HepG2 (cell line): ENCODE results near the gene TMEM132D. TPM values are rescaled to one million over a fixed set of nuclear protein-coding genes. Genes with fewer than 3 reads are reported as not detected.

Experiments used
- ATAC-seq: fragments of 200-7000 bp; cut with Tn5 transposase; 3 replicates; pipeline ENCODE4 v1.9.1; 2020; ENCODE audit warnings: mild to moderate bottlenecking, moderate library complexity
- BruUV-seq: library from RNA; stranded (reverse); fragments of 400-500 nt; replicated peaks from 2 replicates; lab custom pipeline; 2021; lab: Mats Ljungman, UMichigan
- CTCF ChIA-PET: fragments of 300-600 bp; formaldehyde crosslinking; extraction: SDS; loops from one replicate; lab custom pipeline; 2021; ENCODE audit warnings: low total read pairs, inconsistent platforms, low intra/inter-chr PET ratio; lab: Yijun Ruan, JAX
- POLR2A ChIA-PET: fragments of 350-600 bp; sonication (Branson Sonifier 250); formaldehyde crosslinking; loops from one replicate; lab custom pipeline; 2020; ENCODE audit warnings: antibody characterized with exemption, inconsistent platforms; lab: Yijun Ruan, JAX
- DNase-seq: peaks from one replicate; pipeline ENCODE4 v3.0.0-alpha.2; 2015; ENCODE audit warnings: low spot score
- FAIRE-seq: peaks from 3 replicates; lab custom pipeline; 2011; peaks lifted over from hg19 to GRCh38; lab: Jason Lieb, UNC
- H2AFZ ChIP-seq: one replicate; pipeline ENCODE4 v1.6.1; 2011; ENCODE audit warnings: low read length, inconsistent platforms
- H3K27ac ChIP-seq: fragments of 300-600 bp; 3 replicates; pipeline ENCODE4 v1.8.0; 2011; ENCODE audit warnings: mixed run types, mild to moderate bottlenecking, mixed read lengths, low read length, inconsistent platforms; ENCODE audit not compliant: insufficient read depth; ENCODE audit errors: extremely low read length
- H3K27me3 ChIP-seq, 2 experiments: fragments of 200-600 bp in 1 of 2; 2 replicates in 1 of 2; 3 replicates in 1 of 2; pipeline versions ENCODE4 v1.6.0 to v1.8.0; 2011; ENCODE audit warnings: low read length in 2 of 2, mild to moderate bottlenecking in 2 of 2, moderate library complexity in 2 of 2, inconsistent platforms in 1 of 2; ENCODE audit not compliant: insufficient read depth in 2 of 2, control insufficient read depth in 1 of 2
- H3K36me3 ChIP-seq, 2 experiments: fragments of 200-600 bp in 1 of 2; replicated peaks in 1 of 2; 2 replicates in 1 of 2; 3 replicates in 1 of 2; pipeline versions ENCODE4 v1.5.1 to v1.8.0; 2011; ENCODE audit warnings: low read length in 2 of 2, inconsistent platforms in 1 of 2; ENCODE audit not compliant: insufficient read depth in 2 of 2, control insufficient read depth in 1 of 2
- H3K4me1 ChIP-seq: 2 replicates; pipeline ENCODE4 v1.5.1; 2012; ENCODE audit warnings: low read length, inconsistent platforms; ENCODE audit not compliant: insufficient read depth
- H3K4me2 ChIP-seq: 2 replicates; pipeline ENCODE4 v1.6.0; 2011; ENCODE audit warnings: low read depth, low read length, inconsistent platforms
- H3K4me3 ChIP-seq, 3 experiments: fragments of 200-600 bp in 1 of 3; sonication (generic), shearing (Covaris generic) in 1 of 3; replicated peaks in 1 of 3; 2 replicates each; pipeline ENCODE4 v1.5.1; 2011 to 2016; ENCODE audit warnings: low read length in 3 of 3, inconsistent platforms in 2 of 3, low read depth in 2 of 3, mild to moderate bottlenecking in 2 of 3, control low read depth in 1 of 3, mixed read lengths in 1 of 3; ENCODE audit not compliant: insufficient read depth in 1 of 3
- H3K79me2 ChIP-seq: one replicate; pipeline ENCODE4 v1.6.1; 2011; ENCODE audit warnings: low read length, inconsistent platforms; ENCODE audit not compliant: insufficient read depth
- H3K9ac ChIP-seq: 2 replicates; pipeline ENCODE4 v1.6.0; 2011; ENCODE audit warnings: mild to moderate bottlenecking, low read depth, low read length, inconsistent platforms; ENCODE audit not compliant: insufficient read depth
- H3K9me3 ChIP-seq: 2 replicates; pipeline ENCODE4 v1.5.1; 2012; ENCODE audit warnings: mild to moderate bottlenecking, low read length
- H4K20me1 ChIP-seq: 2 replicates; pipeline ENCODE4 v1.6.0; 2011; ENCODE audit warnings: inconsistent platforms, mild to moderate bottlenecking, low read length, moderate library complexity; ENCODE audit not compliant: insufficient read depth
- DNMT3B ChIP-seq: conservative IDR thresholded peaks from 2 replicates; pipeline ENCODE4 v1.6.1; 2016; ENCODE audit warnings: missing biosample characterization, control low read depth
- JARID2 ChIP-seq: sonication (generic); formaldehyde crosslinking; IDR thresholded peaks from 2 replicates; pipeline ENCODE4 v1.8.1; 2023; ENCODE audit warnings: missing genetic modification reagents, inconsistent platforms; ENCODE audit not compliant: insufficient replicate concordance
- NCOA2 ChIP-seq: sonication (generic); formaldehyde crosslinking; IDR thresholded peaks from 2 replicates; pipeline ENCODE4 v1.8.0; 2022; ENCODE audit warnings: inconsistent platforms
- NFIB ChIP-seq: sonication (generic); formaldehyde crosslinking; IDR thresholded peaks from 2 replicates; pipeline ENCODE4 v1.9.0; 2021; ENCODE audit warnings: missing genetic modification reagents, mild to moderate bottlenecking, borderline replicate concordance
- PAF1 ChIP-seq: IDR thresholded peaks from 2 replicates; pipeline ENCODE4 v1.6.1; 2016; ENCODE audit warnings: missing genetic modification reagents, missing compliant biosample characterization
- PAX8 ChIP-seq: sonication (generic); formaldehyde crosslinking; IDR thresholded peaks from 2 replicates; pipeline ENCODE4 v1.8.0; 2022; ENCODE audit warnings: mild to moderate bottlenecking, missing genetic modification reagents, borderline replicate concordance
- TCF7 ChIP-seq: sonication (generic); IDR thresholded peaks from 2 replicates; pipeline ENCODE4 v1.6.1; 2016; ENCODE audit warnings: antibody characterized with exemption, low read depth
- TCF7L2 ChIP-seq: IDR thresholded peaks from 2 replicates; pipeline ENCODE4 v1.6.1; 2011; ENCODE audit warnings: mild to moderate bottlenecking, low read depth, low read length, moderate library complexity
- ZBTB49 ChIP-seq: sonication (generic); formaldehyde crosslinking; IDR thresholded peaks from 2 replicates; pipeline ENCODE4 v1.4.0; 2020; ENCODE audit warnings: missing genetic modification reagents, borderline replicate concordance
- ZFP37 ChIP-seq: sonication (generic); formaldehyde crosslinking; IDR thresholded peaks from 2 replicates; pipeline ENCODE4 v1.4.0; 2020; ENCODE audit warnings: missing genetic modification reagents, borderline replicate concordance
- ZNF24 ChIP-seq: fragments of 450-650 bp; IDR thresholded peaks from 2 replicates; pipeline ENCODE4 v1.6.1; 2017; ENCODE audit warnings: antibody characterized with exemption, mild to moderate bottlenecking
- ZNF639 ChIP-seq: conservative IDR thresholded peaks from 2 replicates; pipeline ENCODE4 v1.6.1; 2018; ENCODE audit warnings: missing genetic modification reagents
- ZNF850 ChIP-seq: sonication (generic); formaldehyde crosslinking; conservative IDR thresholded peaks from 2 replicates; pipeline ENCODE4 v1.9.0; 2021; ENCODE audit warnings: mild to moderate bottlenecking, missing genetic modification reagents
- ZSCAN20 ChIP-seq: sonication (generic); formaldehyde crosslinking; IDR thresholded peaks from 2 replicates; pipeline ENCODE4 v1.4.0; 2020; ENCODE audit warnings: missing genetic modification reagents, mild to moderate bottlenecking, borderline replicate concordance
- WGBS: methylation state at CpG from one replicate; pipeline ENCODE4 v1.1.6; 2017; ENCODE audit warnings: low lambda C conversion rate; 5-methylcytosine and 5-hydroxymethylcytosine counted together
- in situ Hi-C: cut with HindIII; loops from 2 replicates; pipeline ENCODE4 v1.10.0; 2017; ENCODE audit warnings: low pct_unique_long_range_greater_than_20kb; ENCODE audit not compliant: extremely low pct_ligation_motif_present
- intact Hi-C: fragments of 100-400 bp; cut with micrococcal nuclease; formaldehyde crosslinking; loops from one replicate; pipeline ENCODE4 v1.10.0; 2022; ENCODE audit not compliant: unreplicated experiment
- polyA plus RNA-seq, 8 experiments: library from polyadenylated mRNA; depleted of rRNA in 3 of 8; stranded (reverse) in 7 of 8; unstranded in 1 of 8; fragments of >200 nt; fragmentation: Illumina TruSeq in 4 of 8; extraction: Trizol in 4 of 8; gene quantifications; 2 replicates each; pipeline versions ENCODE4 v1.2.1 to v1.2.3, GENCODE V29; 2011 to 2016; ENCODE audit warnings: low read depth in 4 of 8, missing spikeins in 1 of 8, mixed read lengths in 1 of 8; ENCODE audit not compliant: insufficient read depth in 1 of 8
- total RNA-seq, 5 experiments: library from RNA; depleted of rRNA; stranded (reverse); fragments of >200 nt; fragmentation: Illumina TruSeq; extraction: Trizol; gene quantifications; 2 replicates each; pipeline ENCODE4 v1.2.3, GENCODE V29; 2016; ENCODE audit warnings: low read depth in 1 of 5

Gene TMEM132D
- total and polyA plus RNA-seq, 2 of the 13 experiments (the other 11 are each of a cell fraction or from before 2014, with no cell fraction given): not detected

GRCh38 chr12:129790930-129791329 lies 112.9 kb downstream of the TMEM132D start:
- peaks cover 0 to 4% of the 10 kb centered on the region in 2 experiments; a peak in 3 of 5 replicates for H3K27me3 ChIP-seq

GRCh38 chr12:129790331-129790730 lies 113.5 kb downstream of the TMEM132D start:
- Histone ChIP-seq H3K27ac (no peak overlapping the region), H3K79me2 (no peaks in the 10 kb centered on the region), H3K4me1 (no peaks in the 10 kb centered on the region), H3K36me3 (no peaks in the 10 kb centered on the region), H3K4me2 (no peak overlapping the region), H3K27me3 (peaks cover 0 to 4% of the 10 kb centered on the region in 2 experiments; a peak in 2 of 5 replicates), H3K9ac (no peak overlapping the region), H4K20me1 (no peaks in the 10 kb centered on the region), H3K4me3 (no peak overlapping the region), H2AFZ (no peak overlapping the region), H3K9me3 (no peaks in the 10 kb centered on the region)
- FAIRE-seq: no peak
- BruUV-seq: no TSS peak
- no peak for DNase-seq
- intact Hi-C loops: no loop called here
- 4% methylated on average over 6 of the region's 6 CpGs for WGBS
- TF ChIP-seq PAF1 (CRISPR knock-in tag): no peak
- TF ChIP-seq ZNF24: no peak
- no peak for TF ChIP-seq ZNF850 (CRISPR knock-in tag)
- no peak for TF ChIP-seq NCOA2 (CRISPR knock-in tag)
- TF ChIP-seq ZBTB49 (CRISPR knock-in tag): no peak
- no peak for TF ChIP-seq ZSCAN20 (CRISPR knock-in tag)
- no peak for TF ChIP-seq ZFP37
- TF ChIP-seq PAX8 (CRISPR knock-in tag): no peak
- no peak for TF ChIP-seq ZNF639 (CRISPR knock-in tag)
- TF ChIP-seq TCF7: no peak
- TF ChIP-seq NFIB (CRISPR knock-in tag): no peak
- TF ChIP-seq TCF7L2: no peak
- TF ChIP-seq JARID2: no peak
- in situ Hi-C loops: no loop called here
- ATAC-seq: no peak
- POLR2A ChIA-PET: no interaction called here
- CTCF ChIA-PET: no interaction called here

More at GRCh38 chr12:129790930-129791329, 112.9 kb downstream of the TMEM132D start:
- no peak for FAIRE-seq
- Histone ChIP-seq H3K9me3 (no peaks in the 10 kb centered on the region), H3K4me2 (no peak overlapping the region), H4K20me1 (no peaks in the 10 kb centered on the region), H3K4me1 (no peaks in the 10 kb centered on the region), H2AFZ (no peak overlapping the region), H3K9ac (no peak overlapping the region), H3K27ac (no peak overlapping the region), H3K79me2 (no peaks in the 10 kb centered on the region), H3K4me3 (no peak overlapping the region), H3K36me3 (no peaks in the 10 kb centered on the region)
- CTCF ChIA-PET: no interaction called here
- intact Hi-C loops (no loop called here), in situ Hi-C loops (no loop called here)
- no TSS peak for BruUV-seq
- ATAC-seq: no peak
- POLR2A ChIA-PET: no interaction called here
- DNase-seq: no peak
- TF ChIP-seq DNMT3B: no peak
